Naive thymus-derived CD4-positive, alpha-beta T cell (primary cell): ENCODE measurements around the gene SRSF3. TPM values are rescaled to one million over a fixed set of nuclear protein-coding genes. Genes with fewer than 3 reads are reported as not detected.
"Not testable (repeated sequence)": the region's sequence is repeated elsewhere in the genome, so short reads cannot be mapped to it uniquely, and the experiment has no call there.

Experiments used
- ATAC-seq: fragments of 150-1000 bp; cut with Tn5 transposase; 2 replicates; pipeline ENCODE4 v1.10.0; 2021; ENCODE audit warnings: mild to moderate bottlenecking, moderate library complexity
- CTCF ChIA-PET: fragments of 350-600 bp; sonication (Branson Sonifier 250); formaldehyde crosslinking; loops from one replicate; lab custom pipeline; 2021; ENCODE audit warnings: antibody characterized with exemption; lab: Charles Lee
- POLR2A ChIA-PET: fragments of 350-600 bp; sonication (Branson Sonifier 250); formaldehyde crosslinking; loops from one replicate; lab custom pipeline; 2021; ENCODE audit warnings: antibody characterized with exemption, inconsistent platforms; lab: Charles Lee
- DNase-seq, 9 donors: peaks; one replicate each; pipeline versions ENCODE4 v3.0.0 to v3.0.0-alpha.2; 2020 to 2022; ENCODE audit warnings: mixed read lengths in 1 of 9
- H3K27ac ChIP-seq: one replicate; pipeline ENCODE4 v1.7.0; 2013; ENCODE audit warnings: mild to moderate bottlenecking, low read depth, low read length, moderate library complexity
- H3K27me3 ChIP-seq, 2 donors: one replicate each; pipeline ENCODE4 v1.7.0; 2013; ENCODE audit warnings: low read length in 2 of 2, mild to moderate bottlenecking in 2 of 2, moderate library complexity in 2 of 2; ENCODE audit not compliant: control insufficient read depth in 2 of 2, insufficient read depth in 2 of 2
- H3K36me3 ChIP-seq, 3 experiments: 1 replicate in 2 of 3; 2 replicates in 1 of 3; pipeline ENCODE4 v1.7.0; 2013; ENCODE audit warnings: low read length in 3 of 3, mild to moderate bottlenecking in 3 of 3, moderate library complexity in 1 of 3; ENCODE audit not compliant: insufficient read depth in 3 of 3, control insufficient read depth in 2 of 3
- H3K4me1 ChIP-seq, 2 donors: one replicate each; pipeline ENCODE4 v1.7.0; 2013; ENCODE audit warnings: low read length in 2 of 2, mild to moderate bottlenecking in 2 of 2, moderate library complexity in 1 of 2; ENCODE audit not compliant: control insufficient read depth in 2 of 2, insufficient read depth in 2 of 2
- H3K4me3 ChIP-seq: 2 replicates; pipeline ENCODE4 v1.7.0; 2013; ENCODE audit warnings: mild to moderate bottlenecking, low read length
- H3K9me3 ChIP-seq, 3 experiments: 1 replicate in 2 of 3; 2 replicates in 1 of 3; pipeline ENCODE4 v1.7.0; 2013; ENCODE audit warnings: low read length in 3 of 3; ENCODE audit not compliant: control insufficient read depth in 2 of 3
- H3K27ac Mint-ChIP-seq, 9 donors: one replicate each; pipeline ENCODE4 v1.8.0; 2020 to 2022; ENCODE audit warnings: mixed read lengths in 9 of 9, mild to moderate bottlenecking in 8 of 9, moderate library complexity in 5 of 9, inconsistent platforms in 2 of 9
- H3K27me3 Mint-ChIP-seq, 5 donors: one replicate each; pipeline ENCODE4 v1.8.0; 2021 to 2022; ENCODE audit warnings: mixed read lengths in 5 of 5, mild to moderate bottlenecking in 1 of 5
- H3K36me3 Mint-ChIP-seq, 5 donors: one replicate each; pipeline ENCODE4 v1.8.0; 2020 to 2022; ENCODE audit warnings: mixed read lengths in 5 of 5, mild to moderate bottlenecking in 3 of 5, inconsistent platforms in 1 of 5
- H3K4me1 Mint-ChIP-seq, 7 donors: one replicate each; pipeline ENCODE4 v1.8.0; 2020 to 2022; ENCODE audit warnings: mixed read lengths in 7 of 7, mild to moderate bottlenecking in 3 of 7, inconsistent platforms in 1 of 7
- H3K4me3 Mint-ChIP-seq, 10 donors: one replicate each; pipeline ENCODE4 v1.8.0; 2020 to 2022; ENCODE audit warnings: mild to moderate bottlenecking in 10 of 10, mixed read lengths in 10 of 10, moderate library complexity in 6 of 10, inconsistent platforms in 2 of 10
- H3K9me3 Mint-ChIP-seq, 11 donors: one replicate each; pipeline ENCODE4 v1.8.0; 2020 to 2022; ENCODE audit warnings: mixed read lengths in 11 of 11, mild to moderate bottlenecking in 4 of 11, inconsistent platforms in 1 of 11, moderate library complexity in 1 of 11
- intact Hi-C, 2 donors: fragments of 100-400 bp; cut with micrococcal nuclease; formaldehyde crosslinking; loops; one replicate each; pipeline ENCODE4 v1.15.1; 2023
- polyA plus RNA-seq, 2 donors: library from polyadenylated mRNA; unstranded; fragments of 300-500 nt; fragmentation: Illumina TruSeq; gene quantifications; one replicate each; pipeline ENCODE4 v1.2.3, GENCODE V29; 2021
- total RNA-seq, 6 experiments: library from RNA in 5 of 6; stranded (reverse) in 5 of 6; gene quantifications; 1 replicate in 5 of 6; 2 replicates in 1 of 6; pipeline ENCODE4 v1.2.3 and lab custom pipeline; 2021 to 2026

The SRSF3 gene
- total and polyA plus RNA-seq, 7 experiments from 2014 or later: 317 to 510 (median 403) TPM

DNA sequence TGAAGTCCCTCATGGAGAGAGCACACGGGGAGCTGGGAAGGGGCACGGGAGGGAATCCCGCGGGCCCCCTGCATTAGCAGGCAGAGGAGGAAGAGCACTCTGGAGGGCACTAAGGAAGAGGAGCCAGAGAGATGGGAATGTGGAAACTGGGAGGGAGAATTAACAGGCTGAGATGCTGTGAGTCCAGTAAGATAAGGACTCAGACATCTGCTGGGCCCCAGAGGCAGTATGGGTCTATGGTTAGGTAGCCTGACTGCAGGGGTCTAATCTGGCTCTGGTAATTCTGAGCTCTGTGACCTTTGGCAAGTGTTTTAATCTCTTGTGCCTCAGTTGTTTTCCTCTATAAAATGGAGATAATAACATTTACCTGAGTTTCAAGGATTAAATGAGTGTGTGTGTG is 15.7 kb upstream of the SRSF3 start:
- peak overlapping the region in 6 of 9 donors; percentile 2 to 81 (median 24) for H3K27ac Mint-ChIP-seq
- DNase-seq (no peak), ATAC-seq (no peak)
- no peak overlapping the region for H3K27ac ChIP-seq
- H3K4me3 ChIP-seq: no peak overlapping the region
- H3K36me3 ChIP-seq: no peaks in the 10 kb centered on the region
- H3K27me3 Mint-ChIP-seq: no peaks in the 10 kb centered on the region
- H3K4me1 Mint-ChIP-seq: peaks cover 0 to 16% (median 14%) of the 10 kb centered on the region in 7 donors
- no peaks in the 10 kb centered on the region for H3K9me3 ChIP-seq
- H3K36me3 Mint-ChIP-seq: no peaks in the 10 kb centered on the region
- POLR2A ChIA-PET: interaction anchor here (0.7 to 3.3 kb wide), 3 partner anchors 33 to 155 kb away, joined by 6 to 22 read pairs (median 7); no protein-coding TSS in a partner anchor
- no peaks in the 10 kb centered on the region for H3K4me1 ChIP-seq
- H3K27me3 ChIP-seq: no peaks in the 10 kb centered on the region
- H3K9me3 Mint-ChIP-seq: peaks cover 0 to 2% (median 0%) of the 10 kb centered on the region in 11 donors
- CTCF ChIA-PET: interaction anchor here (0.6 to 1.6 kb wide), 4 partner anchors 30 to 280 kb away, joined by 3 to 4 read pairs (median 3); no protein-coding TSS in a partner anchor
- no peak overlapping the region for H3K4me3 Mint-ChIP-seq
- intact Hi-C loops: loop anchor here in 1 of 2 donors (2.0 kb wide), 1 partner anchor 32 kb away; the partner anchor contains the start of gene STK38

DNA sequence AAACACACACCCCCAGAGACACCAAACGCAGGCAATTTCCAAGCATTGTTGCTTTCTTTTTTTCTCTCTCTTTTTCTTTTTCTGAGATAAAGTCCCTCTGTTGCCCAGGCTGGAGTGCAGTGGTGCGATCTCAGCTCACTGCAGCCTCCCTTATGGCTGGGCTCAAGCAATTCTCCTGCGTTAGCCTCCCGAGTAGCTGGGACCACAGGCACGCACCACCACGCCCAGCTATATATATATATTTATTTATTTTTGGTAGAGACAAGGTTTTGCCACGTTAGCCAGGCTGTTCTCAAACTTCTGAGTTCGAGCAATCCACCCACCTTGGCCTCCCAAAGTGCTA is 14.0 kb upstream of the SRSF3 start:
- Mint-ChIP-seq H3K36me3 (no peaks in the 10 kb centered on the region), H3K27me3 (no peaks in the 10 kb centered on the region), H3K9me3 (no peaks in the 10 kb centered on the region), H3K27ac (no peak overlapping the region), H3K4me1 (peaks cover 0 to 16% (median 14%) of the 10 kb centered on the region in 7 donors), H3K4me3 (no peak overlapping the region)
- Histone ChIP-seq H3K27ac (no peak overlapping the region), H3K4me1 (no peaks in the 10 kb centered on the region), H3K27me3 (no peaks in the 10 kb centered on the region), H3K36me3 (no peaks in the 10 kb centered on the region), H3K4me3 (no peak overlapping the region), H3K9me3 (no peaks in the 10 kb centered on the region)
- ChIA-PET CTCF (interaction anchor here (0.6 to 2.1 kb wide), 9 partner anchors 24 to 291 kb away, joined by 3 to 9 read pairs (median 4); partner anchors contain the start of gene STK38), POLR2A (interaction anchor here (0.5 to 3.3 kb wide), 8 partner anchors 8 to 601 kb away, joined by 3 to 22 read pairs (median 4); partner anchors contain the start of gene SRSF3)
- no peak for ATAC-seq
- intact Hi-C loops: no loop called here
- no peak for DNase-seq

- Mint-ChIP-seq H3K4me3 (no peak overlapping the region), H3K27ac (peak overlapping the region in 1 of 9 donors; percentile 55), H3K27me3 (peaks cover 0 to 3% (median 0%) of the 10 kb centered on the region in 5 donors), H3K9me3 (no peaks in the 10 kb centered on the region), H3K4me1 (peaks cover 0 to 16% (median 14%) of the 10 kb centered on the region in 7 donors), H3K36me3 (no peaks in the 10 kb centered on the region)
- no peak overlapping the region for H3K27ac ChIP-seq
- intact Hi-C loops: no loop called here
- no peaks in the 10 kb centered on the region for H3K9me3 ChIP-seq
- POLR2A ChIA-PET: interaction anchor here (0.6 to 0.7 kb wide), 4 partner anchors 13 to 1938 kb away, joined by 3 read pairs; partner anchors contain the start of gene SRSF3
- ATAC-seq: no peak
- H3K27me3 ChIP-seq: no peaks in the 10 kb centered on the region
- CTCF ChIA-PET: interaction anchor here (1.0 to 1.5 kb wide), 2 partner anchors 38 to 158 kb away, joined by 5 read pairs; no protein-coding TSS in a partner anchor
- H3K4me3 ChIP-seq: no peak overlapping the region
- no peak for DNase-seq
- no peaks in the 10 kb centered on the region for H3K4me1 ChIP-seq
- no peaks in the 10 kb centered on the region for H3K36me3 ChIP-seq
Observed at GRCh38 chr6:36581716-36582115, 12.4 kb upstream of the SRSF3 start.

- peaks cover 0 to 3% (median 0%) of the 10 kb centered on the region in 5 donors for H3K27me3 Mint-ChIP-seq
- no peak overlapping the region for H3K4me3 Mint-ChIP-seq
- H3K27me3 ChIP-seq: no peaks in the 10 kb centered on the region
- no peaks in the 10 kb centered on the region for H3K4me1 ChIP-seq
- intact Hi-C loops: no loop called here
- ChIA-PET POLR2A (interaction anchor here (0.8 to 1.0 kb wide), 2 partner anchors 11 to 23 kb away, joined by 3 read pairs; no protein-coding TSS in a partner anchor), CTCF (no interaction called here)
- H3K36me3 ChIP-seq: no peaks in the 10 kb centered on the region
- H3K9me3 Mint-ChIP-seq: no peaks in the 10 kb centered on the region
- peaks cover 0 to 1% (median 0%) of the 10 kb centered on the region in 5 donors for H3K36me3 Mint-ChIP-seq
- peak overlapping the region in 1 of 9 donors; percentile 65 for H3K27ac Mint-ChIP-seq
- no peak overlapping the region for H3K27ac ChIP-seq
- H3K4me1 Mint-ChIP-seq: peaks cover 0 to 7% (median 4%) of the 10 kb centered on the region in 7 donors
- H3K4me3 ChIP-seq: no peak overlapping the region
- H3K9me3 ChIP-seq: no peaks in the 10 kb centered on the region
- ATAC-seq: no peak
- DNase-seq: no peak
Observed at GRCh38 chr6:36586606-36587005, 7.6 kb upstream of the SRSF3 start.

GRCh38 chr6:36589025-36589400 is 5.1 kb upstream of the SRSF3 start:
- POLR2A ChIA-PET, intact Hi-C loops, H3K27me3 Mint-ChIP-seq, H3K36me3 Mint-ChIP-seq, H3K9me3 ChIP-seq, H3K9me3 Mint-ChIP-seq, H3K27ac Mint-ChIP-seq, DNase-seq, H3K4me3 ChIP-seq, H3K4me3 Mint-ChIP-seq, H3K36me3 ChIP-seq, H3K27ac ChIP-seq, H3K27me3 ChIP-seq, ATAC-seq: not testable (repeated sequence)
- H3K4me1 ChIP-seq: peaks cover 8 to 15% of the 10 kb centered on the region in 2 donors
- H3K4me1 Mint-ChIP-seq: peaks cover 5 to 22% (median 13%) of the 10 kb centered on the region in 7 donors
- CTCF ChIA-PET: interaction anchor here (1.2 kb wide), 1 partner anchor 92 kb away, joined by 6 read pairs; no protein-coding TSS in a partner anchor

DNA sequence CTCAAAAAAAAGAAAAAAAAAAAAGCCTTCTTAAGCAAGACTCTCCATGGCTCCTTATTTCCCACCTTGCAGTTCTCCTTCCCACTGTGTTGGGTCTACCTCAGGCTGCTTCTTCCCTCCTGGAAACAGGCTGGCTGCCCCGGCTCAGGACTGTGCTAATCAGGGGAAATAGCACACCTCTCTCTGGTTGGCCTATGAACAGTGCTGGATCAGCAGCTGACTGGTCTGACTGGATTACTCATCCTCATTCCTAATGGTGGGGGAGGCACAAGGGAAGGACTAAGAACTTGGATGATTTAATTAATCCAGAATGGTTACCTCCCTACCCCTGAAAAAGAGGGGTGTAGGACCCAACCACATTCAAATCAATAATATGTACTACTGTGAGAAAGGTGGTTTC is 3.9 kb upstream of the SRSF3 start:
- H3K4me1 ChIP-seq: peaks cover 8 to 15% of the 10 kb centered on the region in 2 donors
- H3K27me3 ChIP-seq: no peaks in the 10 kb centered on the region
- no peak overlapping the region for H3K27ac ChIP-seq
- no peak overlapping the region for H3K4me3 Mint-ChIP-seq
- H3K4me1 Mint-ChIP-seq: peaks cover 5 to 22% (median 14%) of the 10 kb centered on the region in 7 donors
- no peak for DNase-seq
- intact Hi-C loops: loop anchor here in 1 of 2 donors (5.0 to 10.0 kb wide), 2 partner anchors 465 to 563 kb away; partner anchors contain the start of gene MAPK14
- peak overlapping the region in 3 of 9 donors; percentile 57 to 92 (median 78) for H3K27ac Mint-ChIP-seq
- H3K9me3 ChIP-seq: no peaks in the 10 kb centered on the region
- H3K36me3 Mint-ChIP-seq: peaks cover 6 to 11% (median 9%) of the 10 kb centered on the region in 5 donors
- ChIA-PET CTCF (interaction anchor here (1.2 kb wide), 1 partner anchor 90 kb away, joined by 6 read pairs; no protein-coding TSS in a partner anchor), POLR2A (interaction anchor here (1.0 kb wide), 2 partner anchors 11 to 13 kb away, joined by 3 to 4 read pairs; no protein-coding TSS in a partner anchor)
- H3K4me3 ChIP-seq: no peak overlapping the region
- H3K36me3 ChIP-seq: peaks cover 0 to 8% (median 0%) of the 10 kb centered on the region in 3 experiments
- H3K27me3 Mint-ChIP-seq: peaks cover 0 to 6% (median 0%) of the 10 kb centered on the region in 5 donors
- no peak for ATAC-seq
- peaks cover 0 to 8% (median 0%) of the 10 kb centered on the region in 11 donors for H3K9me3 Mint-ChIP-seq
